NCI-H187 (cell line): Measurements from ENCODE around the gene MED15.

ENCODE experiments used
- DNase-seq, 2 experiments: peaks; one replicate each; lab custom pipeline; 2025; lab: John Stamatoyannopoulos, UW

The MED15 gene

GRCh38 chr22:20626811-20627210 is 119.4 kb downstream of the MED15 start:
- no peak for DNase-seq

DNA sequence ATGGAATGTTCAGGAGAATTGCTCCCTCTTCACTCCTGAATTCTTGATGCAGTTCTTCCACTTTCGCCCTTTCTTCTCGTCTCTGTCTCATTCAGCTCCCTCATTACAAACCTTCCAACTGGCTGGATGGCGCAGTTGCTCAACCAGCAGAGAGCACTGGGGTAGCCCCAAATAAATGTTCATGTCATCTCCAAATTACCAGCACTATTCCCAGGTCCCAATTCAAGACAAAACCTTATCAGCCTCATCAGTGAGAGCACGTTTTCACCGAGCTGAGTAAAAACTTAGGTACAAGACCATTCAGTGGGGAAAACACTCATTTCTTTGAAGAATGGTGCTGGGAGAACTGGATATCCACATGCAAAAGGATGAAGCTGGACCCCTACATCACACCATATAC is 120.0 kb downstream of the MED15 start:
- DNase-seq, result no peak

GRCh38 chr22:20628081-20628939 is 120.9 kb downstream of the MED15 start:
- no peak for DNase-seq

DNA sequence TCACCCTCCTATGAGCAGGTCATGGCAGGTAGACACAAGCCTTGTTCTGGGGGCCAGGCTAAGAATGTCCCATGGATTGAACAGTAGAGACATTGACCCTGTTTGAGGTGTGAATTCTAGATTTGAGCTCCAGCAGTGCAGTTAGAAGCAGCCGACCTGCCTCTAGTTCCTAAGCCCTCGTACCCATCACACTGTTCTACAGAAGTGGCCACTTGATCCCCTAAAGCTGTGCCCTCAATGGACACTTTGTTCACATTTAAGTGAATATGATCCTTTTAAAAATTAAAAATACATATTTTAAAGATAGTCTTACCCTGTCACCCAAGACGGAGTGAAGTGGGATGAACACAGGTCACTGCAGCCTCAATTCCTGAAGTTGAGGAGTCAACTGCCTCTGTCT is 122.0 kb downstream of the MED15 start:
- no peak for DNase-seq

DNA sequence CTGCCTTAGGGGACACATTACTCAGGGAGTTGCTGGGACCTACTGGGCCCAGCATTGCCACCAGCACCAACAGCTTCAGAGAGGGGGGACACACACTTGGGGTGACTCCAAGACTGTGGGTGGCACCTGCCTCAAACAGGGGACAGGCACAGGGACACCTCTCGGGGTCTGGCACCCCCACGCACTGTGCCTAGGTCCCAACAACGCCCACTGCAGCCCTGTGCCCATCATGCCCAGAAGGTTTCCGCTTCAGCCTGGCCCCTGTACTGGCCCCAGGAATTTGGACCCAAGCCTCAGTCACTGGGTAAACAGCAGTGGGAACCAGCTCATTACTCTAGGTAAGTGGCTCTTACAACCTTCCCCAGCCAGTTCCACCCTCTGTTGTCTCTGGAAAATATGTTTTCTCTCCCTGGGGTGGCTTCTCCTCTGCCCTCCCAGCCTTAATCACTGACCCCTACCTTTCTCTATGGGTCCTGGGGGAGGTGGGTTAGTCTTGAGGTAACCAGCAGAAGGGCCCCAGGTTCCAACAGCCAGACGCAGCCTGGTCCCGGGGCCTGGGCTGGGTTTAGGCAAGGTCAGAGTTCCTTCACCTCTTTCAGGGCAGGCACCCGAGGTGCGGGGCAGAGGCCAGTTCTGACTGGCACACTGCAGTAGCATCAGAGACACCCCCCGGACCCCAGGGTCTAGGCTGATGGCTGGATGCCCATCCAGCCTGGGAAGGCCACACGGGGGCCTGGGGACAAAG is 123.6 kb downstream of the MED15 start:
- DNase-seq, result no peak

- no peak for DNase-seq
Observed at GRCh38 chr22:20632082-20632481, 124.7 kb downstream of the MED15 start.

DNA sequence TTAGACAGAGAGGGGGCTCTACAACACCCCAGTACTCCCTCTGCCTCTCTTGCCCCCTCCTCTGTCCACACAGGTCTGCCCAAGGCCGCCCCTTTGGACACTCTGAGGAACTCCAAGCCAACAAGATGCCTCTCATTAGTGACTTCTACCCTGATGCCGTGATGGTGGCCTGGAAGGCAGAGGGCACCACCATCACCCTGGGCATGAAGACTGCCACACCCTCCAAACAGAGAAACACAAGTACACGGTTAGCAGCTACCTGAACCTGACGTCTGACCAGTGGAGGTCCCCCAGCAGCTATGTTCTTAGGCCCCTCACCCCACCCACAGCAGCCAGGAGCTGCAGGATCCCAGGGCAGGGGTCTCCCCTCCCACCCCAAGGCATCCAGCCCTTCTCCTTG is 125.1 kb downstream of the MED15 start:
- DNase-seq, result no peak

GRCh38 chr22:20634560-20635226 is 127.3 kb downstream of the MED15 start:
- DNase-seq, result no peak

- no peak for DNase-seq
Observed at GRCh38 chr22:20635227-20635591, 127.8 kb downstream of the MED15 start.

GRCh38 chr22:20636075-20636812 is 128.8 kb downstream of the MED15 start:
- no peak for DNase-seq

DNA sequence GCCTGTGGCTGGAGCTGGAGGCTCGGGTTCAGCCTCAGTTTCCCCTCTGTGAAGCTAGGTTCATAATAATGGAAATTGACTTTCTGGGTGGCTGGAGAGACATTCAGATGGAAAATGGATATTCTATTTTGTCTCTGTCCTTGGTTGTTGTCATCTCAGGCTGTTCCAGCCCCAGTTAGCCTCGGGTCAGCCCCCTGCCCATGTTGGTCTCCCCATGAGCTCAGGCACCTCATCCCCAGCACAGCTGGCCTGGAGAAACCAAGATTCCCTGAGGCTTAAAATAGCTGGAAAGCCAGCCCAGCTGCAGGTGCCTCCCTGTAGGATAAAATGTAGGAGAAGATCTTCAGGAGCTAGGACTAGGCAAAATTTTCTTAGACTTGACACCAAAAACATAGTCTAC is 129.5 kb downstream of the MED15 start:
- DNase-seq, result no peak
